ENCODE results near the gene GXYLT1.

Gene GXYLT1

GRCh38 chr12:42086031-42086430, 58.6 kb downstream of the GXYLT1 start:
- TF ChIP-seq, protein P1, sequence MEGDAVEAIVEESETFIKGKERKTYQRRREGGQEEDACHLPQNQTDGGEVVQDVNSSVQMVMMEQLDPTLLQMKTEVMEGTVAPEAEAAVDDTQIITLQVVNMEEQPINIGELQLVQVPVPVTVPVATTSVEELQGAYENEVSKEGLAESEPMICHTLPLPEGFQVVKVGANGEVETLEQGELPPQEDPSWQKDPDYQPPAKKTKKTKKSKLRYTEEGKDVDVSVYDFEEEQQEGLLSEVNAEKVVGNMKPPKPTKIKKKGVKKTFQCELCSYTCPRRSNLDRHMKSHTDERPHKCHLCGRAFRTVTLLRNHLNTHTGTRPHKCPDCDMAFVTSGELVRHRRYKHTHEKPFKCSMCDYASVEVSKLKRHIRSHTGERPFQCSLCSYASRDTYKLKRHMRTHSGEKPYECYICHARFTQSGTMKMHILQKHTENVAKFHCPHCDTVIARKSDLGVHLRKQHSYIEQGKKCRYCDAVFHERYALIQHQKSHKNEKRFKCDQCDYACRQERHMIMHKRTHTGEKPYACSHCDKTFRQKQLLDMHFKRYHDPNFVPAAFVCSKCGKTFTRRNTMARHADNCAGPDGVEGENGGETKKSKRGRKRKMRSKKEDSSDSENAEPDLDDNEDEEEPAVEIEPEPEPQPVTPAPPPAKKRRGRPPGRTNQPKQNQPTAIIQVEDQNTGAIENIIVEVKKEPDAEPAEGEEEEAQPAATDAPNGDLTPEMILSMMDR (IDR thresholded peaks at IDR 0.05; ENCODE audit: borderline replicate concordance, insufficient read depth, low read depth, low read length): no peak
- no peak overlapping the region for H3K4me3 ChIP-seq (ENCODE audit: low read depth, low read length)

GRCh38 chr12:42085594-42085993, 59.1 kb downstream of the GXYLT1 start:
- no peak overlapping the region for H3K4me3 ChIP-seq (ENCODE audit: low read depth, low read length)
- TF ChIP-seq, protein P1 (IDR thresholded peaks at IDR 0.05; ENCODE audit: borderline replicate concordance, insufficient read depth, low read depth, low read length): no peak

DNA sequence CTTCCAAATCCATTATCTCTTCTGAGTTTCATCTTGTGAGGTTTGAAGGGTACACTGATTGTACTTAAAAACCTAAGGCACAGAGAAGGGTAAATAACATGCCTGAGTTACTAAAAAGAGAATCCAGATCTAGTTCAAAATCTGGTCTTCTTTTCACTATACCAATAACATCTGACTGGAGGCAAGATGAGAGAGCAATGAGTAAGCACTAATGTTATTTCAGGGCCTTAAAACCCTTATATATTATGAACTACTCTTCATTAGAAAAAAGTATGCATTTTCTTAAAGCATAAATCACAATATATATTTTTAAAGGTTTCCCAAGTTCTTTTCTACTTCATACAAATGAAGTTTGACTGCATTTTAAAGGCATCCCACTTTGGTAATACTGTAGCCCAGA, 60.2 kb downstream of the GXYLT1 start:
- H3K4me3 ChIP-seq (ENCODE audit: low read depth, low read length): no peak overlapping the region
- TF ChIP-seq, protein P1 (IDR thresholded peaks at IDR 0.05; ENCODE audit: borderline replicate concordance, insufficient read depth, low read depth, low read length): no peak

GRCh38 chr12:42076976-42077375, 67.7 kb downstream of the GXYLT1 start:
- TF ChIP-seq, protein P1 (IDR thresholded peaks at IDR 0.05; ENCODE audit: borderline replicate concordance, insufficient read depth, low read depth, low read length): no peak
- no peak overlapping the region for H3K4me3 ChIP-seq (ENCODE audit: low read depth, low read length)

DNA sequence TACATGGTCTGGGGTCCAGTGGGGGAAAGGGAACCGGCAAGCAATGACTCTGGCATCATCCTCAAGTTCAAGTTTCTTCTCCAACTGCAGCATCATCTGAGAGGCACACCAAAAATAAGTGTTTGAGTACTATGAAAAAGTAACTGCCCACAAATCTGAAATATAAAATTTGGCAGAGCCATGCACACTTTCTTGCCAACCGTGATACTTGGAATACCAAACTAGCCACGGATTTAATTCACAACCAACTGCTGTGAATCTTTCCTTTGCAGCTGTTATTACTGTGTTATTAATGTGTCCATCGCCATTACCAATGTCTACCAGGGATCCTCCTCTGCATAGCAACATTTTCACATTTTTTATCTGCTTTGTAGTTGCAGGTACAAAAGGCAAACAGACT, 74.6 kb downstream of the GXYLT1 start:
- TF ChIP-seq, protein P1 (IDR thresholded peaks at IDR 0.05; ENCODE audit: borderline replicate concordance, insufficient read depth, low read depth, low read length): no peak
- no peak overlapping the region for H3K4me3 ChIP-seq (ENCODE audit: low read depth, low read length)

DNA sequence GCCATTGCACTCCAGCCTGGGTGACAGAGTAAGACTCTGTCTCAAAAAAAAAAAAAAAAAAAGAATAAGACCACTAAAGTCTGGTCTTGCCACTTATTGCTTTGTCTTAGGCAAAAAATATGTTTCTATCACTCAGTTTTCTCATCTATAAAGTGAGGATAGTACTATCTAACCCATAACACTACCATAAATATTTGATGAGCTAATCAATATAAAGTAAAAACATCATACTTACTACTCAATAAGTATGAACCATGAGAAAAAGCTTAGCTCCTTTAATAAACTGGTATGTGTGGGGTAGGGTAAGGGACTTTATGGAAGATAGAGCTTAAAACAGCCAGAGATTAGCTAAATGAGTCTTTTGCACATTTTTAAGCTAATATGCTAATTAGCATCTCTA, 85.5 kb downstream of the GXYLT1 start:
- no peak overlapping the region for H3K4me3 ChIP-seq (ENCODE audit: low read depth, low read length)
- TF ChIP-seq, protein P1 (IDR thresholded peaks at IDR 0.05; ENCODE audit: borderline replicate concordance, insufficient read depth, low read depth, low read length): no peak

- TF ChIP-seq, protein P1 (IDR thresholded peaks at IDR 0.05; ENCODE audit: borderline replicate concordance, insufficient read depth, low read depth, low read length): no peak
- no peak overlapping the region for H3K4me3 ChIP-seq (ENCODE audit: low read depth, low read length)
These were observed 88.5 kb downstream of the GXYLT1 start for GRCh38 chr12:42056130-42056529.
